HepG2 (cell line): ENCODE results near the gene SMIM9. TPM values are rescaled to one million over a fixed set of nuclear protein-coding genes. Genes with fewer than 3 reads are reported as not detected.

Experiments used
- CREB1 ChIP-seq, 2 experiments: fragments of 450-650 bp in 1 of 2; IDR thresholded peaks; 2 replicates each; pipeline ENCODE4 v1.6.1; 2016 to 2017; ENCODE audit warnings: control low read depth in 1 of 2, mild to moderate bottlenecking in 1 of 2, missing compliant biosample characterization in 1 of 2, missing genetic modification characterization in 1 of 2
- GABPA ChIP-seq, 2 experiments: IDR thresholded peaks; 2 replicates each; pipeline ENCODE4 v1.6.1; 2011 to 2016; ENCODE audit warnings: low read depth in 2 of 2, low read length in 1 of 2, missing biosample characterization in 1 of 2, missing genetic modification characterization in 1 of 2
- POLR2AphosphoS2 ChIP-seq: IDR thresholded peaks from 2 replicates; pipeline ENCODE4 v1.6.1; 2011; ENCODE audit warnings: low read depth, low read length, improper control_type of control experiment
- SIN3A ChIP-seq: IDR thresholded peaks from 2 replicates; pipeline ENCODE4 v1.6.1; 2011; ENCODE audit warnings: low read depth, mild to moderate bottlenecking, control low read depth, low read length, borderline replicate concordance
- ZNF788 ChIP-seq: sonication (generic); formaldehyde crosslinking; IDR thresholded peaks from 2 replicates; pipeline ENCODE4 v1.5.0; 2020; ENCODE audit warnings: mild to moderate bottlenecking, missing genetic modification reagents, borderline replicate concordance
- ZSCAN29 ChIP-seq: sonication (generic); formaldehyde crosslinking; conservative IDR thresholded peaks from 2 replicates; pipeline ENCODE4 v1.4.0; 2020; ENCODE audit warnings: mild to moderate bottlenecking, missing genetic modification reagents
- polyA plus RNA-seq, 8 experiments: library from polyadenylated mRNA; depleted of rRNA in 3 of 8; stranded (reverse) in 7 of 8; unstranded in 1 of 8; fragments of >200 nt; fragmentation: Illumina TruSeq in 4 of 8; extraction: Trizol in 4 of 8; gene quantifications; 2 replicates each; pipeline versions ENCODE4 v1.2.1 to v1.2.3, GENCODE V29; 2011 to 2016; ENCODE audit warnings: low read depth in 4 of 8, missing spikeins in 1 of 8, mixed read lengths in 1 of 8; ENCODE audit not compliant: insufficient read depth in 1 of 8
- total RNA-seq, 5 experiments: library from RNA; depleted of rRNA; stranded (reverse); fragments of >200 nt; fragmentation: Illumina TruSeq; extraction: Trizol; gene quantifications; 2 replicates each; pipeline ENCODE4 v1.2.3, GENCODE V29; 2016; ENCODE audit warnings: low read depth in 1 of 5
- TF ChIP-seq, protein P1 (sequence below): IDR thresholded peaks from 2 replicates; pipeline ENCODE4 v1.6.1; 2016; ENCODE audit warnings: control low read depth
- TF ChIP-seq, protein P2 (sequence below): sonication (generic); formaldehyde crosslinking; IDR thresholded peaks from 2 replicates; pipeline ENCODE4 v1.4.0; 2020; ENCODE audit warnings: mild to moderate bottlenecking, missing genetic modification reagents, borderline replicate concordance
- TF ChIP-seq, protein P3 (sequence below): sonication (generic); formaldehyde crosslinking; IDR thresholded peaks from 2 replicates; pipeline ENCODE4 v1.8.1; 2023; ENCODE audit warnings: mild to moderate bottlenecking, moderate library complexity, missing genetic modification reagents
- TF ChIP-seq, protein P4 (sequence below): sonication (generic); formaldehyde crosslinking; IDR thresholded peaks from 2 replicates; pipeline ENCODE4 v1.4.0; 2020; ENCODE audit warnings: mild to moderate bottlenecking, missing genetic modification reagents

Gene SMIM9
- total and polyA plus RNA-seq, 2 of the 13 experiments (the other 11 are each of a cell fraction or from before 2014, with no cell fraction given), result not detected

DNA sequence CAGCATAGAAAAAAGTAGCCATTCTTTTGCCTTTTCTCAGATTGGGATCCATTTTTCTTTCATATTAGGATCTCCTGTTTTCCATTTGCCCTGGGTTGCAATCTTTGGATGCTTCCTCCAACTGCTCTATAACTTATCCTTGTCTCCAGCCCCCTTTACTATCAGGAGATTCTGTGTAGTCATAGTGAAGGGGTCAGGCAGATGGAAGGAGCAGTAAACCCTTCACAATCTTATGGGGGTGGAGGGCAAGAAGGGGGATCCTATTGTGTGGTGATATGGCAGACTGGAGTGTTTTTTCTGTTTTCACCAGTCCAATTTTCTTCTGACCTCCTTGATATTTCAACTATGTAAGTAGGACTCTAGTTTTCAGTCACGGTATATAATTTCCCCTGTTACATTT lies 1.7 kb upstream of the SMIM9 start (continued):
- TF ChIP-seq, protein P1, sequence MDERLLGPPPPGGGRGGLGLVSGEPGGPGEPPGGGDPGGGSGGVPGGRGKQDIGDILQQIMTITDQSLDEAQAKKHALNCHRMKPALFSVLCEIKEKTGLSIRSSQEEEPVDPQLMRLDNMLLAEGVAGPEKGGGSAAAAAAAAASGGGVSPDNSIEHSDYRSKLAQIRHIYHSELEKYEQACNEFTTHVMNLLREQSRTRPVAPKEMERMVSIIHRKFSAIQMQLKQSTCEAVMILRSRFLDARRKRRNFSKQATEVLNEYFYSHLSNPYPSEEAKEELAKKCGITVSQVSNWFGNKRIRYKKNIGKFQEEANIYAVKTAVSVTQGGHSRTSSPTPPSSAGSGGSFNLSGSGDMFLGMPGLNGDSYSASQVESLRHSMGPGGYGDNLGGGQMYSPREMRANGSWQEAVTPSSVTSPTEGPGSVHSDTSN (CRISPR knock-in tag), result no peak
- TF ChIP-seq CREB1 (IDR thresholded peaks at IDR 0.05) (no peak), CREB1 (CRISPR knock-in tag; IDR thresholded peaks at IDR 0.05) (no peak), ZNF788 (no peak), SIN3A (no peak), ZSCAN29 (CRISPR knock-in tag) (no peak), GABPA (IDR thresholded peaks at IDR 0.05; ENCODE audit: low read depth, low read length) (no peak), GABPA (CRISPR knock-in tag; IDR thresholded peaks at IDR 0.05; ENCODE audit: low read depth) (no peak), POLR2AphosphoS2 (no peak)
- TF ChIP-seq, protein P2, sequence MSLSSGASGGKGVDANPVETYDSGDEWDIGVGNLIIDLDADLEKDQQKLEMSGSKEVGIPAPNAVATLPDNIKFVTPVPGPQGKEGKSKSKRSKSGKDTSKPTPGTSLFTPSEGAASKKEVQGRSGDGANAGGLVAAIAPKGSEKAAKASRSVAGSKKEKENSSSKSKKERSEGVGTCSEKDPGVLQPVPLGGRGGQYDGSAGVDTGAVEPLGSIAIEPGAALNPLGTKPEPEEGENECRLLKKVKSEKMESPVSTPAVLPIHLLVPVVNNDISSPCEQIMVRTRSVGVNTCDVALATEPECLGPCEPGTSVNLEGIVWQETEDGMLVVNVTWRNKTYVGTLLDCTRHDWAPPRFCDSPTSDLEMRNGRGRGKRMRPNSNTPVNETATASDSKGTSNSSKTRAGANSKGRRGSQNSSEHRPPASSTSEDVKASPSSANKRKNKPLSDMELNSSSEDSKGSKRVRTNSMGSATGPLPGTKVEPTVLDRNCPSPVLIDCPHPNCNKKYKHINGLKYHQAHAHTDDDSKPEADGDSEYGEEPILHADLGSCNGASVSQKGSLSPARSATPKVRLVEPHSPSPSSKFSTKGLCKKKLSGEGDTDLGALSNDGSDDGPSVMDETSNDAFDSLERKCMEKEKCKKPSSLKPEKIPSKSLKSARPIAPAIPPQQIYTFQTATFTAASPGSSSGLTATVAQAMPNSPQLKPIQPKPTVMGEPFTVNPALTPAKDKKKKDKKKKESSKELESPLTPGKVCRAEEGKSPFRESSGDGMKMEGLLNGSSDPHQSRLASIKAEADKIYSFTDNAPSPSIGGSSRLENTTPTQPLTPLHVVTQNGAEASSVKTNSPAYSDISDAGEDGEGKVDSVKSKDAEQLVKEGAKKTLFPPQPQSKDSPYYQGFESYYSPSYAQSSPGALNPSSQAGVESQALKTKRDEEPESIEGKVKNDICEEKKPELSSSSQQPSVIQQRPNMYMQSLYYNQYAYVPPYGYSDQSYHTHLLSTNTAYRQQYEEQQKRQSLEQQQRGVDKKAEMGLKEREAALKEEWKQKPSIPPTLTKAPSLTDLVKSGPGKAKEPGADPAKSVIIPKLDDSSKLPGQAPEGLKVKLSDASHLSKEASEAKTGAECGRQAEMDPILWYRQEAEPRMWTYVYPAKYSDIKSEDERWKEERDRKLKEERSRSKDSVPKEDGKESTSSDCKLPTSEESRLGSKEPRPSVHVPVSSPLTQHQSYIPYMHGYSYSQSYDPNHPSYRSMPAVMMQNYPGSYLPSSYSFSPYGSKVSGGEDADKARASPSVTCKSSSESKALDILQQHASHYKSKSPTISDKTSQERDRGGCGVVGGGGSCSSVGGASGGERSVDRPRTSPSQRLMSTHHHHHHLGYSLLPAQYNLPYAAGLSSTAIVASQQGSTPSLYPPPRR, result no peak
- TF ChIP-seq, protein P3, sequence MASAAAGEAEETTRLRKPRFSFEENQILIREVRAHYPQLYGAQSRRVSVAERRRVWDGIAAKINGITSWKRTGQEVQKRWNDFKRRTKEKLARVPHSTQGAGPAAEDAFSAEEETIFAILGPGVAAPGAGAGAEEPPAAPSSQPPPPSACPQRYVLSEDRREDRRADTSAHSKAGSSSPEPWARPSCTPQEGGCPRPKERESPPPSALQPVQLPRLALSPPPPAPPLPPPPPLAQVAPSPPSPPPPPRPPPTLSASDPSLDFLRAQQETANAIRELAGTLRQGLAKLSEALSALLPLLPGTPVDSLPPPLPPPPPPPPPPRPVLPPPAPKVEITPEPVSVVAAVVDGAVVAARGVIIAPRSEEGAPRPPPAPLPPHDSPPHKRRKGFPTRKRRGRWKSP (CRISPR knock-in tag), result no peak
- TF ChIP-seq, protein P4, sequence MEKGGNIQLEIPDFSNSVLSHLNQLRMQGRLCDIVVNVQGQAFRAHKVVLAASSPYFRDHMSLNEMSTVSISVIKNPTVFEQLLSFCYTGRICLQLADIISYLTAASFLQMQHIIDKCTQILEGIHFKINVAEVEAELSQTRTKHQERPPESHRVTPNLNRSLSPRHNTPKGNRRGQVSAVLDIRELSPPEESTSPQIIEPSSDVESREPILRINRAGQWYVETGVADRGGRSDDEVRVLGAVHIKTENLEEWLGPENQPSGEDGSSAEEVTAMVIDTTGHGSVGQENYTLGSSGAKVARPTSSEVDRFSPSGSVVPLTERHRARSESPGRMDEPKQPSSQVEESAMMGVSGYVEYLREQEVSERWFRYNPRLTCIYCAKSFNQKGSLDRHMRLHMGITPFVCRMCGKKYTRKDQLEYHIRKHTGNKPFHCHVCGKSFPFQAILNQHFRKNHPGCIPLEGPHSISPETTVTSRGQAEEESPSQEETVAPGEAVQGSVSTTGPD, result no peak
